A549 (cell line): ENCODE results near the gene HOXB3. TPM values are rescaled to one million over a fixed set of nuclear protein-coding genes. Genes with fewer than 3 reads are reported as not detected.

Experiments
- ATAC-seq, 2 experiments: fragments of 200-7000 bp in 1 of 2; fragments of >200 bp in 1 of 2; cut with Nextera tagmentation in 1 of 2; cut with Tn5 transposase in 1 of 2; 3 replicates each; pipeline versions ENCODE4 v1.8.0 to v1.9.1; 2018 to 2020; ENCODE audit warnings: mild to moderate bottlenecking in 1 of 2, moderate library complexity in 1 of 2
- CTCF ChIA-PET: fragments of 300-600 bp; sonication (Branson Sonifier 250); formaldehyde crosslinking; extraction: SDS; loops from one replicate; lab custom pipeline; 2021; ENCODE audit warnings: antibody characterized with exemption, inconsistent platforms; lab: Yijun Ruan, JAX
- POLR2A ChIA-PET: fragments of 350-600 bp; formaldehyde crosslinking; extraction: SDS; loops from one replicate; lab custom pipeline; 2021; ENCODE audit warnings: antibody characterized with exemption, inconsistent platforms; lab: Yijun Ruan, JAX
- DNase-seq, 2 experiments: peaks; one replicate each; pipeline versions ENCODE4 v3.0.0 to v3.0.0-alpha.2; 2011 to 2016; ENCODE audit warnings: low read depth in 1 of 2, low spot score in 1 of 2
- FAIRE-seq: peaks from 2 replicates; lab custom pipeline; 2011; peaks lifted over from hg19 to GRCh38; lab: Jason Lieb, UNC
- H3K27ac ChIP-seq, 2 experiments: fragments of >200 bp; sonication (Bioruptor Twin); formaldehyde crosslinking; 3 replicates each; pipeline ENCODE4 v1.5.1; 2016 to 2017
- H3K4me1 ChIP-seq: fragments of >200 bp; sonication (Bioruptor Twin); formaldehyde crosslinking; 3 replicates; pipeline ENCODE4 v1.6.1; 2016
- H3K4me2 ChIP-seq: fragments of >200 bp; sonication (Bioruptor Twin); formaldehyde crosslinking; 3 replicates; pipeline ENCODE4 v1.6.1; 2016
- H3K4me3 ChIP-seq: fragments of >200 bp; sonication (Bioruptor Twin); formaldehyde crosslinking; 3 replicates; pipeline ENCODE4 v1.5.1; 2016
- H3K9me3 ChIP-seq: fragments of >200 bp; sonication (Bioruptor Twin); formaldehyde crosslinking; 3 replicates; pipeline ENCODE4 v1.6.1; 2016
- BHLHE40 ChIP-seq: IDR thresholded peaks from 2 replicates; pipeline ENCODE4 v1.6.1; 2012; ENCODE audit warnings: low read depth, low read length, inconsistent platforms
- CHD2 ChIP-seq: fragments of 150-350 bp; IDR thresholded peaks from 2 replicates; pipeline ENCODE4 v1.6.1; 2014; ENCODE audit warnings: low read length; ENCODE audit not compliant: partially characterized antibody
- EHMT2 ChIP-seq: fragments of 200-600 bp; sonication (generic); IDR thresholded peaks from 2 replicates; pipeline ENCODE4 v1.6.1; 2016; ENCODE audit warnings: antibody characterized with exemption, low read depth, mild to moderate bottlenecking, moderate library complexity
- ESRRA ChIP-seq: fragments of 150-350 bp; IDR thresholded peaks from 2 replicates; pipeline ENCODE4 v1.6.1; 2014; ENCODE audit warnings: mild to moderate bottlenecking, low read length, borderline replicate concordance
- FOSB ChIP-seq: fragments of 250-450 bp; sonication (Bioruptor Pico); IDR thresholded peaks from 2 replicates; pipeline ENCODE4 v1.5.0; 2020; ENCODE audit warnings: mild to moderate bottlenecking, moderate library complexity
- FOXS1 ChIP-seq: fragments of 250-450 bp; sonication (Bioruptor Pico); IDR thresholded peaks from 2 replicates; pipeline ENCODE4 v1.5.0; 2020; ENCODE audit warnings: mild to moderate bottlenecking, moderate library complexity
- HEYL ChIP-seq: fragments of 250-450 bp; sonication (Bioruptor Pico); IDR thresholded peaks from 2 replicates; pipeline ENCODE4 v1.8.0; 2021; ENCODE audit warnings: mild to moderate bottlenecking, moderate library complexity
- HOXB5 ChIP-seq: fragments of 250-450 bp; sonication (Bioruptor Pico); IDR thresholded peaks from 2 replicates; pipeline ENCODE4 v1.5.0; 2020; ENCODE audit warnings: mild to moderate bottlenecking, moderate library complexity
- JUNB ChIP-seq: fragments of >200 bp; sonication (Bioruptor Twin); formaldehyde crosslinking; IDR thresholded peaks from 2 replicates; pipeline ENCODE4 v1.6.1; 2016
- KDM1A ChIP-seq: fragments of 200-600 bp; sonication (generic); IDR thresholded peaks from 2 replicates; pipeline ENCODE4 v1.6.1; 2016; ENCODE audit warnings: low read depth, mild to moderate bottlenecking
- PHF8 ChIP-seq: fragments of 200-600 bp; sonication (generic); IDR thresholded peaks from 2 replicates; pipeline ENCODE4 v1.6.1; 2016; ENCODE audit warnings: low read depth, mild to moderate bottlenecking, antibody characterized with exemption, moderate library complexity, borderline replicate concordance
- RAD21 ChIP-seq, 2 experiments: fragments of >200 bp in 1 of 2; sonication (Bioruptor Twin) in 1 of 2; formaldehyde crosslinking in 1 of 2; IDR thresholded peaks in 1 of 2; conservative IDR thresholded peaks in 1 of 2; 2 replicates in 1 of 2; 3 replicates in 1 of 2; pipeline ENCODE4 v1.6.1; 2012 to 2018; ENCODE audit warnings: inconsistent platforms in 1 of 2
- RARB ChIP-seq: fragments of 250-450 bp; sonication (Bioruptor Pico); IDR thresholded peaks from 2 replicates; pipeline ENCODE4 v1.8.0; 2021; ENCODE audit warnings: mild to moderate bottlenecking, moderate library complexity
- RCOR1 ChIP-seq: fragments of 150-350 bp; IDR thresholded peaks from 2 replicates; pipeline ENCODE4 v1.6.1; 2014; ENCODE audit warnings: antibody characterized with exemption, low read length, low read depth
- RFX5 ChIP-seq: fragments of 450-650 bp; IDR thresholded peaks from 2 replicates; pipeline ENCODE4 v1.7.1; 2014; ENCODE audit warnings: antibody characterized with exemption, mild to moderate bottlenecking, moderate library complexity
- RNF2 ChIP-seq: fragments of 200-600 bp; sonication (generic); IDR thresholded peaks from 2 replicates; pipeline ENCODE4 v1.6.1; 2016; ENCODE audit warnings: low read depth, mild to moderate bottlenecking, antibody characterized with exemption, moderate library complexity, borderline replicate concordance
- SMC3 ChIP-seq: fragments of >200 bp; sonication (Bioruptor Twin); formaldehyde crosslinking; IDR thresholded peaks from 3 replicates; pipeline ENCODE4 v1.6.1; 2018; ENCODE audit warnings: inconsistent platforms
- ZFP36 ChIP-seq: fragments of 450-650 bp; IDR thresholded peaks from 2 replicates; pipeline ENCODE4 v1.6.1; 2014; ENCODE audit warnings: borderline replicate concordance; ENCODE audit not compliant: partially characterized antibody
- WGBS: methylation state at CpG from one replicate; pipeline ENCODE4 v1.1.6; 2017; ENCODE audit errors: missing lambda C conversion rate; 5-methylcytosine and 5-hydroxymethylcytosine counted together
- polyA plus RNA-seq, 4 experiments: library from polyadenylated mRNA; depleted of rRNA in 3 of 4; stranded (reverse); fragments of >200 nt; fragmentation: RNase III in 1 of 4; extraction: RNeasy Plus Mini Kit Qiagen cat#74134 plus additional on column Dnase treatment in 1 of 4; gene quantifications; 2 replicates in 3 of 4; 3 replicates in 1 of 4; pipeline ENCODE4 v1.2.3, GENCODE V29; 2011 to 2017
- TF ChIP-seq, protein P1 (sequence below): fragments of 200-600 bp; sonication (generic); IDR thresholded peaks from 2 replicates; pipeline ENCODE4 v1.6.1; 2016; ENCODE audit warnings: antibody characterized with exemption, mild to moderate bottlenecking, moderate library complexity
- TF ChIP-seq, protein P2 (sequence below): fragments of >200 bp; sonication (Bioruptor Twin); formaldehyde crosslinking; IDR thresholded peaks from 3 replicates; pipeline ENCODE4 v1.5.1; 2016
- TF ChIP-seq, protein P3 (sequence below): fragments of 250-450 bp; sonication (Bioruptor Pico); IDR thresholded peaks from 2 replicates; pipeline ENCODE4 v1.5.0; 2020; ENCODE audit warnings: low read depth, mild to moderate bottlenecking, moderate library complexity

Gene HOXB3
- polyA plus RNA-seq, 2 of the 4 experiments (the other 2 are of a cell fraction) = 8.6 to 17.0 TPM

DNA sequence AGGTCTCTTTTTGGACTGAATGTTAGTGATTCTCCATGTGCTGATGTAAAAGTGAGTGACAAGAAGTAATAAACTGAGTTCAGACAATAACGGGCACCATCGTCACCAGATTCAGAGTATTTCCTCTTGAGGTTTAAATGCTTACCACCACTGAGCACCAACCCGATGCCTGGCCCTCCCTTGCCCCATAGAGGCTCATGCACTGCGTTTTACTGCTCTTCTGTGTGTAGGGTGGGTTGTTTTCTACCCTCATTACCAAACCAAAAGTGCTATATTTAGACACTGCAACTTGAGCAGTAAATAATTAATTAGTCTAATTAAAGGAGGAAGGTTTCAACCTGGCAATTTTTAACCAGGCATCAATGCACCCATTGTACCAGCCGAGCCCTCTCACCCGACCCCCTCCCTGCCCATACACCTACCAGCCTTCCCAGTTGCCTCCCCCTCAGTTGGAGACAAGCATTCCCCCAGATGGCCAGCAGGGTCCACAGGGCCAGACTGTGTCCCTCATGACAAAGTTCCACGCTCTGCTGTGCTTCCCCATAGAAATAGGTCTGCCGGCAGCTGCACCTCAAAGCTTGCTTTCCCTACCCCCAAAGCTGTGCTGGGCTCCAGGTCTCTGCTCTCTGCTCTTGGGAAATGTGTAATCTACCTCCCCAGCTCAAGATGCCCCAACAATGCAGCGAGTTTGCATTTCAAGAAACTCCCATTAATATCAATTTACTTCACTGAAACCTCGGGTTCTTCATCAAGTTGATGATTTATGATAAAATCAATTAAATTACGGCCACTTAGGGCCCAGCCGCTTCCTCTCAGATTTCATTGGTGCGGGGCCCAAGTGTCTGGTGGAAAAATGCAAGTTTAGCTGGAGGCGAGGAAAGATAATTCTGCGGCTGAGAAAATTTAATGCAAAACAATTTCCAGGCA, 27.9 kb downstream of the HOXB3 start:
- POLR2A ChIA-PET = no interaction called here
- ATAC-seq = peak; percentile 74 to 87
- DNase-seq = peak in 1 of 2 experiments; percentile 66
- 85% methylated on average over 15 of the region's 15 CpGs for WGBS
- no peak overlapping the region for H3K4me3 ChIP-seq
- no peak for FAIRE-seq
- TF ChIP-seq, protein P1, sequence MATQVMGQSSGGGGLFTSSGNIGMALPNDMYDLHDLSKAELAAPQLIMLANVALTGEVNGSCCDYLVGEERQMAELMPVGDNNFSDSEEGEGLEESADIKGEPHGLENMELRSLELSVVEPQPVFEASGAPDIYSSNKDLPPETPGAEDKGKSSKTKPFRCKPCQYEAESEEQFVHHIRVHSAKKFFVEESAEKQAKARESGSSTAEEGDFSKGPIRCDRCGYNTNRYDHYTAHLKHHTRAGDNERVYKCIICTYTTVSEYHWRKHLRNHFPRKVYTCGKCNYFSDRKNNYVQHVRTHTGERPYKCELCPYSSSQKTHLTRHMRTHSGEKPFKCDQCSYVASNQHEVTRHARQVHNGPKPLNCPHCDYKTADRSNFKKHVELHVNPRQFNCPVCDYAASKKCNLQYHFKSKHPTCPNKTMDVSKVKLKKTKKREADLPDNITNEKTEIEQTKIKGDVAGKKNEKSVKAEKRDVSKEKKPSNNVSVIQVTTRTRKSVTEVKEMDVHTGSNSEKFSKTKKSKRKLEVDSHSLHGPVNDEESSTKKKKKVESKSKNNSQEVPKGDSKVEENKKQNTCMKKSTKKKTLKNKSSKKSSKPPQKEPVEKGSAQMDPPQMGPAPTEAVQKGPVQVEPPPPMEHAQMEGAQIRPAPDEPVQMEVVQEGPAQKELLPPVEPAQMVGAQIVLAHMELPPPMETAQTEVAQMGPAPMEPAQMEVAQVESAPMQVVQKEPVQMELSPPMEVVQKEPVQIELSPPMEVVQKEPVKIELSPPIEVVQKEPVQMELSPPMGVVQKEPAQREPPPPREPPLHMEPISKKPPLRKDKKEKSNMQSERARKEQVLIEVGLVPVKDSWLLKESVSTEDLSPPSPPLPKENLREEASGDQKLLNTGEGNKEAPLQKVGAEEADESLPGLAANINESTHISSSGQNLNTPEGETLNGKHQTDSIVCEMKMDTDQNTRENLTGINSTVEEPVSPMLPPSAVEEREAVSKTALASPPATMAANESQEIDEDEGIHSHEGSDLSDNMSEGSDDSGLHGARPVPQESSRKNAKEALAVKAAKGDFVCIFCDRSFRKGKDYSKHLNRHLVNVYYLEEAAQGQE = no peak
- TF ChIP-seq FOSB (CRISPR knock-in tag) (no peak), HEYL (no peak), RCOR1 (no peak), ESRRA (no peak), ZFP36 (no peak), SMC3 (no peak), FOXS1 (CRISPR knock-in tag) (no peak), RNF2 (no peak), EHMT2 (no peak), PHF8 (no peak)
- TF ChIP-seq, protein P2, sequence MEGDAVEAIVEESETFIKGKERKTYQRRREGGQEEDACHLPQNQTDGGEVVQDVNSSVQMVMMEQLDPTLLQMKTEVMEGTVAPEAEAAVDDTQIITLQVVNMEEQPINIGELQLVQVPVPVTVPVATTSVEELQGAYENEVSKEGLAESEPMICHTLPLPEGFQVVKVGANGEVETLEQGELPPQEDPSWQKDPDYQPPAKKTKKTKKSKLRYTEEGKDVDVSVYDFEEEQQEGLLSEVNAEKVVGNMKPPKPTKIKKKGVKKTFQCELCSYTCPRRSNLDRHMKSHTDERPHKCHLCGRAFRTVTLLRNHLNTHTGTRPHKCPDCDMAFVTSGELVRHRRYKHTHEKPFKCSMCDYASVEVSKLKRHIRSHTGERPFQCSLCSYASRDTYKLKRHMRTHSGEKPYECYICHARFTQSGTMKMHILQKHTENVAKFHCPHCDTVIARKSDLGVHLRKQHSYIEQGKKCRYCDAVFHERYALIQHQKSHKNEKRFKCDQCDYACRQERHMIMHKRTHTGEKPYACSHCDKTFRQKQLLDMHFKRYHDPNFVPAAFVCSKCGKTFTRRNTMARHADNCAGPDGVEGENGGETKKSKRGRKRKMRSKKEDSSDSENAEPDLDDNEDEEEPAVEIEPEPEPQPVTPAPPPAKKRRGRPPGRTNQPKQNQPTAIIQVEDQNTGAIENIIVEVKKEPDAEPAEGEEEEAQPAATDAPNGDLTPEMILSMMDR = no peak
- TF ChIP-seq, protein P3, sequence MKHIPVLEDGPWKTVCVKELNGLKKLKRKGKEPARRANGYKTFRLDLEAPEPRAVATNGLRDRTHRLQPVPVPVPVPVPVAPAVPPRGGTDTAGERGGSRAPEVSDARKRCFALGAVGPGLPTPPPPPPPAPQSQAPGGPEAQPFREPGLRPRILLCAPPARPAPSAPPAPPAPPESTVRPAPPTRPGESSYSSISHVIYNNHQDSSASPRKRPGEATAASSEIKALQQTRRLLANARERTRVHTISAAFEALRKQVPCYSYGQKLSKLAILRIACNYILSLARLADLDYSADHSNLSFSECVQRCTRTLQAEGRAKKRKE = no peak
- TF ChIP-seq, all 56 proteins: peak for 0
- H3K9me3 ChIP-seq = no peaks in the 10 kb centered on the region
- no peak overlapping the region for H3K27ac ChIP-seq
- H3K4me1 ChIP-seq = peaks cover 10% of the 10 kb centered on the region
- no peak overlapping the region for H3K4me2 ChIP-seq
- CTCF ChIA-PET = interaction anchor here (0.8 to 3.6 kb wide), 9 partner anchors 21 to 282 kb away, joined by 3 to 13 read pairs (median 4); no protein-coding TSS in a partner anchor

DNA sequence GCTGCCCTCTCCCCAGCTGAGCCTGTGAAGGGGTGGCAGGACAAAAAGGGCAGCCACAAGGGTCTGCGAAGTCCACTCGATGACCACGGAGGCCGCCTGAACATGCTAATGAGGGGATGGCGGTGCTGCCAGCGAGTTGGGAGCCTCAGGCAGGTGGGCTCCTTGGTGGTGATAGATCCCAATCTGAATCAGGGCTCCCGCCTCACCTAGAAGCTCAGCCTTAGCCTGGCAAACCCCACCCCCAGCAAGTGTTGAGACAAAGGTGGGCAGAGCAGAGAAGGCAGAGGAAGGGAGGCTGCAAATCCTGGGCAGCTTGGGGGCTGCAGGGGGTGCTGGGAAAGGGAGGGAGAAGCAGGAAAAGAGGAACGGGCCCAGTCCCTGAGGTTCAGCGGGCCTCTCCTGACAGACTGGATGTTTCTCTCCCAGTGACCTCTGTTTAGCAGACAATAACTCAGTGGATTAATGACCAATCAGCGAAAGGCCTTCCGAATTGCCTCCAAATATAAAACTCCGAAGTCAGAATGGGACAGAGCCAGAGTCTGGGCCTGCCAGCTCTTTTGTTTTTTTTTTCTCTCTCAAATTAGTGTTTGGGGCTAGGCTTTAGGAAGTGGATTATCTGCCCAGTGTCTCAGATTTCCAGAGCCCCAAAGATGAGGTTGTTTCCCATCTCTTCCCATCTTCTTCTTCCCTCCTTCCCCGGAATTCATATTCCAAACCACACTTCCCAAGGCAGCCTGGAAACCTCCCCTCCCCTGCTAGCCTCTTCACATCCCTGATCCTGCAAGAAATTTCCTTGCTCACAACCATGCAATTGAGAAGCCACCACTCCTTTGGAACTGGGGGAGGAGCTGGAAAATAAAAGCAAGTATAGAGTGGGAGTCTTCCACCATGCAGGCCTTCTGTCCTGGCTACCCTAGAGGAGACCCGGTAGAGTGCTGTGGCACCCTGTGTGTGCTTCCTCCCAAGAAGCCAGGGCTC, 29.9 kb downstream of the HOXB3 start:
- Histone ChIP-seq H3K27ac (no peak overlapping the region), H3K4me2 (no peak overlapping the region), H3K9me3 (no peaks in the 10 kb centered on the region), H3K4me3 (no peak overlapping the region), H3K4me1 (peaks cover 23% of the 10 kb centered on the region)
- WGBS = 91% methylated on average over 14 of the region's 14 CpGs
- DNase-seq = no peak
- ChIA-PET POLR2A (no interaction called here), CTCF (interaction anchor here (0.6 to 1.9 kb wide), 11 partner anchors 10 to 374 kb away, joined by 3 to 6 read pairs (median 4); no protein-coding TSS in a partner anchor)
- no peak for FAIRE-seq
- no peak for ATAC-seq
- TF ChIP-seq BHLHE40 (no peak), CHD2 (no peak), RFX5 (no peak), KDM1A (no peak), JUNB (no peak), RAD21 (conservative IDR thresholded peaks at IDR 0.05 in 1 of 2, IDR thresholded peaks at IDR 0.05 in 1 of 2) (no peak), FOXS1 (CRISPR knock-in tag) (no peak), HOXB5 (CRISPR knock-in tag) (no peak), RARB (CRISPR knock-in tag) (no peak)
- TF ChIP-seq, protein P1 = no peak
